Pulmonary artery endothelial cell (primary cell): ENCODE measurements around the gene GCSH. TPM values are rescaled to one million over a fixed set of nuclear protein-coding genes. Genes with fewer than 3 reads are reported as not detected.
A peak's percentile ranks its signal among the peaks of the same experiment; 100 is the strongest.

Experiments used
- DNase-seq: peaks from one replicate; pipeline ENCODE4 v3.0.0-alpha.2; 2011; ENCODE audit warnings: low read depth, low spot score
- total RNA-seq: library from RNA; depleted of rRNA; stranded (reverse); fragments of >200 nt; gene quantifications from 2 replicates; pipeline ENCODE4 v1.2.3, GENCODE V29; 2014

Gene GCSH
- total RNA-seq, 1 donor from 2014 or later, result 16.2 TPM

DNA sequence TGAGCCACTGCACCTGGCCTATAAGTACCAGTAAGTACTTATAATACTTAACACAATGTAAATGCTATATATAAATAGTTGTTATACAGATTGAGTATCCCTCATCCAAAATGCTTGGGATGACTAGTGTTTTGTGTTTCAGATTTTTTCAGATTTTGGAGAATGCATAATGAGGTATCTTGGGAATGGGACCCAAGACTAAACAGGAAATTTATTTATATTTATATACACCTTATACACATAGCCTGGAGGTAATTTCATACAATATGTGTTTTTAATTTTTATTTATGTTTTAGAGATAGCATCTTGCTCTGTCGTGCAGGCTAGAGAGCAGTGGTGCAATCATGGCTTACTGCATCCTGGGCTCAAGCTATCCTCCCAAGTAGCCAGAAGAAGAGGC is 9.8 kb upstream of the GCSH start:
- no peak for DNase-seq

DNA sequence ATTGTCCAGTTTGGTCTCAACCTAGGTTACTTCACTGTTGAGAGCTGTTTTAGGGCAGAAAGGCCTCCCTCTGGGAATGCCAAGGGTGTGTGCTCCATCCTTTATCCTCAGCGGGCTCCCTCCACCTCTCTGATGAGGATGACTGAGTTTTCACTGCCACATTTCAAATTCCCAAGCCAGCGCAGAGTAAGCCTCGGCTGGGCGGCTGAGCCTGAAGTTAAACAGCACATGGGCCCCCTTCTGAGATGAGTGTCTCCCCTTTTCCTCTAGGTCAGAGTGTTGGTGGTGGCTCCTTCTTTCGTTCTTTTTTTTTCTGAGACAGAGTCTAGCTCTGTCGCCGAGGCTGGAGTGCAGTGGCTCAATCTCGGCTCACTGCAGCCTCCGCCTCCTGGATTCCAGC is 5.5 kb upstream of the GCSH start:
- no peak for DNase-seq

DNA sequence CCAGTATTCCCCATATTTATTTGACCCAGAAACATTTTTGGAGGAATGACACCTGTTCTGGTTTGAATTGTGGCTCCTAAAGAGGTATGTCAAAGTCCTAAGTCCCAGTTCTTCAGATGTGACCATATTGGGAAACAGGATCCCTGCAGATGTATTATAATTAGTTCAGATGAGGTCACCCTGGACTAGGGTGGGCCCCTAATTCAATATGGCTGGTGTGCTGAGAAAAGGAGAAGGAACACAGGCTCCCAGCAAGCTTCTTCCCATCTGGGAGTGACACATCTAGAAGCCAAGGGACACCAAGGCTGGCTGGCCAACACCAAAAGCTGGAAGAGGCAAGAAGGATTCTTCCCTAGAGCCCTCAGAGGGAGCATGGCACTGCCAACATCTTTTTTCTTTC is 3.8 kb upstream of the GCSH start:
- DNase-seq, result no peak

DNA sequence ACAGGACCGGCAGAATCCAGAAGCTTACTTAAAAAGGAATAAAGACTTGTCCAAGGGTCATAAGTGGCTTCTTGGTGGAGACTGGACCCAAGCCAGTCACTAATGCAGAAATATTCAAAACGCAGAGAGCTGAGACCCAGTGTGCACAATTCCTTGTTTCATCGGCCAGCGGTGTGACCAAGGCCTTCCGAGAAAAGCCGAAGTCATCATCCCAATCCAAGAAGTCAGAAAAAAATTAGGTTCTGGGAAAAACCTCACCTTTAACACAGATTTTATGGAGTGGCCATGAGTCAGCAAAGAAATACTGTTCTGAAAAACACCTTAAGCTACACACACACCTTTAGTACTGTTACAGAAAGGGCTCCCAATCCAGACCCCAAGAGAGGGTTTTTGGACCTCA is 1.0 kb upstream of the GCSH start:
- no peak for DNase-seq

DNA sequence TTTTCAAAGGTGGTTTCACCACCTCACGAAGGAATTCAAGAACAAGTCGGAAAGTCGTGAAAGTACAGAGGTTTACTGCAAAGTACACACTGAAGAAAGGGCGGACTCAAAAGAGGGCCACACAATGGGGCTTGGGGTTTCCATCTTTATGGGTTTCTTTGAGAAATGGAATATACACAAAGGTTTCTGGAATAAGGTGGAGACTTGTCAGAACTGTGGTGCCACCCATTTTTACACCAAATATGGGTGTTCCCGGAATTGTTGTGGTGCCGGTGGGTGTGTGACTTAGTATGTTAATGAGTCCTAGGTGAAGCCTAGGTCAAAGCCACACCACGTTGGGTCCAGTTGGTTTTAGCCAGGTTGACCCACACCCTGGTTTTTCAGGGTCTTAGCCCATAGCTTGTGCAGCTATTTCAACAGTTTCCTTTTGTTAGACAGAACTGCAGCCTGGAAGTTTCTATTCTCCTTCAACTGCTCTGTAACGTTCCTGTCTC is 567 bp upstream of the GCSH start:
- no peak for DNase-seq

DNA sequence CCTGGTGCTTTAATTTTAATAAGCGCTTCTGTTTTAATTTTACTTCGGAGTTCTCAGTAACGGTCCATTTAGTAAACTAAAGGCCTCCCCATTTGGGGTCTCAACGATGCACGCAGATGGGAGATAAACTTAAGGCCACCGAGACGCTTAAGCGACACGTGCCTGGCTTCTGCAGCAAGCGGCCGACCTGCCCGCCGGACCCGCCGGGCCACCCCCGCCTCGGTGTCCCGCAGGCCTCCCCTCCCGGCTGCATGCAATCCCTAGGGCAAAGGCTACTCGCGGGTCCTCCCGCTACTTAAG is 592 bp downstream of the GCSH start:
- no peak for DNase-seq

DNA sequence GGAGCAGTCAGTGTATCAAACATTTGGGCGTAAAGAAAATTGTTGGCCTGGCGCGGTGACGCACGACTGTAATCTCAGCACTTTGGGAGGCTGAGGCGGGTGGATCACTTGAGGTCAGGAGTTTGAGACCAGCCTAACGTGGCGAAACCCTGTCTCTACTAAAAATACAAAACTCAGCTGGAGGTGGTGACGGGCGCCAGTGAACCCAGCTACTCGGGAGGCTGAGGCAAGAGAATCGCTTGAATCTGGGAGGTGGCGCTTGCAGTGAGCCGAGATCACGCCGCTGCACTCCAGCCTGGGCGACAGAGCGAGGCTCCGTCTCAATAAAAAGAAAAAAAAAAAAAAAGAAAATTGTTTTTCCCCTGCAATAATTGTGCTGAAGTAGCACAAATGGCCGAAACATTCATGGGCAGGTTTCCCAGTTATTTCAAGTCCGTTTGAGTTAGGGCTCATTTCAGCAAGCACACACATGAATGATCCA is 1.4 kb downstream of the GCSH start:
- DNase-seq, result no peak

DNA sequence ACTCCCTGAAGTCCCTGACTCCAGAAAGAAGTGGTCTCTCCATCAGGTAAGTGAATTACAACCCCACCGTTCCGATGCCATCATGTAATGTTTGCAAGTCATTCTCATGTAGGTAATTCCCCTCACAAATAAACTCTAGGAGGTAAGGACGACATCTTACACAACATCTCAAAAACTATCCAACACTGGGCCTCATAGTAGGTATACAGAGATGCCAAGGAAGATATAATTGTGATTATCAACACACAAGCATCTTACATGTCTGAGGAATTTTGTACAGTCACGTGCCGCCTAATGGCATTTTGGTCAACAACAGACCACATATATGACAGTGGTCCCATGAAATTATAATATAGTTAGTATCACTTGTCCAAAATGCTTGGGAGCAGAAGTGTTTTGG is 7.4 kb downstream of the GCSH start:
- no peak for DNase-seq

DNA sequence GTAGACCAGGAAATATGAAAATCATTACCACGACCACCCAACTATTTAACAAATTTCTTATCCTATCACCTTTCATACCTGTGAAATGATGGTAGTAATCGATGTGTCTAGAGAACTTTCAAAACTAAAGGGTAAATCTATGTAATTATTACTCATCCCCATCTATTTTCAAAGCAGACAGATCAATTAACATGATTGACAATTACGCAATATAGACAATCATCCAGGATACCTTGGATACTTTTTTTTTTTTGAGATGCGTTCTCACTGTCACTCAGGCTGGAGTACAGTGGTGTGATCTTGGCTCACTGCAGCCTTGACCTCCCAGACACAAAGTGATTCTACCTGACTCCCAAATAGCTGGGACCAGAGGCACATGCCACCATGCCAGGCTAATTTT is 15.2 kb downstream of the GCSH start:
- no peak for DNase-seq

DNA sequence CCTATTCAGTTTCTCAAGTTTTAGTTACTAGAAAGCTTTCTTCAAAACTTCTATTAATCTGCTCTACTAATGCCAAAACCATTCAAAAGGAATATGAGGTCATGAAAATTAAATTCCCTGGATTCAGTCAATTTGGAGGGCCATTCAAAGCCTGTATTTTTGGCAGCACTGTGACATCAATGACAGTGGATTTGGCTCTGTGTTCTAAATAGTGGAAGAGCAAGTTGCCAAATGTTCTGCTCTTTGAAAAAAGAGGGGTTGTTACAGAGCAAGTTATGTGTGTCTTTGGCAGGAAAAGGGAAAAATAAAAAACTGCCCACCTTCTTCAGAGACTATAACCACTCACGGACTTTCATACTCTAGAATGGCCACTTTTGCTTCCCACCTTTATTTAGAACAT is 16.0 kb downstream of the GCSH start:
- DNase-seq, result no peak

DNA sequence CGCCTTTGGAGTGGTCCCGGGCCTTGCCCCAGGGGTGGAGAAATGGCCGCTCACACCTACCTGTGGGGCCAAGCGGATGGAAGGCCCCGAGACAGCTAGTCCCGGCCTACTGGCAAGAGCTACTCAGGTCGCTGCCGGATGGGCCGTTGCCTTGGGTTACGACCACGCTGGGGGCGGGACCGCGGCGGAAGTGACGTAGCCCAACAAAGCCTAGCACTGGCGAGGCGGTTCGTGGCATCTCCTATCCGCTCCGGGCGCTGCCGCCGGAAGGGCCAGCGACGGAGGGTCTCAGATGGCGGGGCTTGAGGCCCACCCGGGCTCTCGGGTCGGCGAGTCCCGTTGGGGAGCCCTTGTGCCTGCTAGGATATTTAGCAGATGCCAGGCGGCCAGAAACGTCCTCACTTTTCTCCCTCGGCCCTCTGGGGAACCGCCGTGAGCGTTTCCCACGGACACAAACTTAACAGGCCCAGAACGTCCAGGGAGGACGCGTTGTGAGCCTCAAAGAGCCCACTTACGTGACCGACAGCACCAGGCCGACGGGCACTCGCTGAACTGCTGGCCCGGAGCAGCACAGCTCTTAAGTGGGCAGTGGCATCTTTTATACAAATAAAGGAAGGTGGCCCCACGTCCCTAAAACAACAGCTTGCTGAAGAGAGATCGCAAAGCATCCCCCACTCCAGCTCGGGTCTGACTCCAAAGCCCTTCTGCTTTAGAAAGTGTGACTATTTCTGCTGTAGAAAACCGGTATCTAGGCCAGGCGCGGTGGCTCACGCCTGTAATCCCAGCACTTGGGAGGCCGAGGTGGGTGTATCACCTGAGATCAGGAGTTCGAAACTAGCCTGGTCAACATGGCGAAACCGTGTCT is 18.9 kb downstream of the GCSH start, which contains the start of gene C16orf46:
C16orf46 (minus strand) TSS at position 163 of the 865 bp plus-strand sequence. CDS start 13,283 bp downstream, outside the sequence.
- peak; percentile 82 for DNase-seq

DNA sequence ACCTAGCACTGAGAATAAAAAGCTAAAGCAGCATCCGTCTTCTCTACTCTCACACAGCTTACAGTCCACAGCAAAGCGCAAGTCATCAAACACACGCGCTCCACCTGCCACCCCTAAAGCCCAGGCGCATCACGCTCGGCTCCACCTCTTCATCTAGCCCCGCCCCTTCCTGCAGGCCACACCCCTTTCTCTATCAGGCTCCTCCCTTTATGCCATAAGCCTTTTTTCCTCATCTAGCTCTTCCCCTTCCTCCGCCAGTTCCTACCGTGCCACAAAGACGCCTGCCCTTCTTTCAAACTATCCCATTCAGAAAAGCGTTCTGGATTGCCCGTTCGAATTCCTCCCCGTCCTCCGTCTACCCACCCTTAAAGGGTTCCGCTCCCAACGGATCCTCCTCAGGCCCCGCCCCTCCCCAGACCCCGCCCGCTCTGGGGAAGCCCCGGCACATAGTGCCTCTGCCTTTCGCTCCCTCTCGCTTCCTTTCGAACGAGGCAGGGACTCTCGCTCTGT is 19.6 kb downstream of the GCSH start:
- DNase-seq, result peak; percentile 40

DNA sequence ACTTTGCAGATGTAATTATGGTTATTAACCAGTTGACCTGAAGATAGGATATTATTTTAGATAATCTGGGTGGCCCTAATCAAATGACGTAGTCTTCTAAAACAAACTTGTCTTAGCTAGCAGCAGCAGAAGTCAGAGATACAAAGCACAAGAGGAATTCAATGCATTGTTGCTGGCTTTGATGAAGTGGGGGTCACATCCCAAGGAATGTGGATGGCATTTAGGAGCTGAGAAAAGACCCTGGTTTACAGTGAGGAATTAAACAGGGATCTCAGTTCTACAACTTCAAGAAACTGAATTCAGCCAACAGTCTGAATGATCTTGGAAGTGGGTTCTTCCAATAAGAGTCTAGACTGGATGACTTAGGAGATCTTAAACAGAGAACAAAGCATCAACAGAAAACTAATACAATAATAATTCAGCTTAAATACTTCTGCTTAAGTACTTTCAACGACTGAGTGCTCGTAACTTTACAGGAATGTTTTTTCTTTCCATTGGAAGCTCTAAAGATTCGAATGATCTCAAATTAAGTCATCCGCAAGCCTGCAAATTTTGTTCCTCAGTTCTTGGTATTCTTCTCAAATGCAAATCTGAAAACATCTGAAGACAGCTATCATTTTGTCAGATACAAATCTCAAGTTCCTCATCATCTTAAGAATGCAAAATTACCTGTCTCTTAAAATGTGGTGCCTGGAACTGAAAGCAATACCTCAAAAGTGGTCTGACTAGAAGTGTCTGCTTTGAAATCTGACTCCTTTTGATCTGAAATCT is 22.4 kb downstream of the GCSH start:
- DNase-seq, result no peak

DNA sequence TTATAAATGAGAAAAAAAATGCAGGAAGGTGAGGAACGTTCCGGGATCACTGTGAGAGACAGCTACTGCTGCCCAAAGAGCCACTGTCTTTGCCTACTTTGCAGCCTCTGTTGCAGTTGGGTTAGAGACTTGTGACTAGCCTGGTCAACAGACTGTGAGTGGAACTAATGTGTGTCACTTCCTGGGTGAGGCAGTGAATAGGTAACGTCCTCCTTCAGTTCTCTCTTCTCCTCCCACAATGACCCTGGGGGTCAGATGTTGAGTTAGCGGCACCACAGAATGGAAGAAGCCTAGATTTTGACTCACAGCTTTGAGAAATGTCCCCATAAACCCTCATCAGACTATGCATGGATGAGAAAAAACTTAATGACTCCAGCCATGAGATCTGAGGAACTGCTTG is 24.4 kb downstream of the GCSH start:
- no peak for DNase-seq

DNA sequence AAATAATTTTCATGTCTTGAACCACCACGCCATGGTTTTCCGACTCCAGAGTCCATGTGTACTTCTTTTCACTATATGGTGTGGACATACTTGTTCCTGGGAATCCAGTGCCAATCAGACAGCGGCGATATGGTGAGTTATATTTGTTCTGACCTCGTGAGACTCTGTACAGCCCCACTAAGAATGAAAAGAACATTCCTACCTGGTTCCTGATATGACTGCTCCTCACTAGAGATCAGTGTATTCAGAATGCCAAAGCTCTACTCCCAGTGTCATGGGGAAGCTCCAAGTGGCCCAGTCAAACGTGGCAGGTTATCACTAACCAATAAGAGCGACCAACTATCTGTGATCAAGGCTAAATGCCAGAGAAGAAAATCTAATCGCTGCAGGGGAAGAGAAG is 25.2 kb downstream of the GCSH start:
- no peak for DNase-seq

DNA sequence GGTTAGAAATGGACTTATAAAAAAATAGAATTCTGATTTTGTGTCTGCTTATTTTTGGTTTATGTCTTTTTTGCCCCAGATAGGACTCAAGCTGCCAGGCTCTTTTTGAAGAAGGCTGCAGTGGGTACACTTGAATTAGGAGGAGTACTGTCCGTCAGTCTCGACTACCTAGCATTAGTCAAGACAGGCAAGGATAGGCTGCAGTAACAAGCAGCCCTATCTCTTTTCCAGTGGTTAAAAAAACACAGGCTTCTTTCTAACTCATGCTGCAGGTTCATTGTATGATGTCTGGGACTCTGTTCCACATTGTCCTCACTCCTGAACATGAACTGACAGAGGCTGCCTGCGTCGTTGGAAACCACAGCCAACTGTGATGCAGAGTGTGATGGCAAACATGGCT is 27.1 kb downstream of the GCSH start:
- no peak for DNase-seq

DNA sequence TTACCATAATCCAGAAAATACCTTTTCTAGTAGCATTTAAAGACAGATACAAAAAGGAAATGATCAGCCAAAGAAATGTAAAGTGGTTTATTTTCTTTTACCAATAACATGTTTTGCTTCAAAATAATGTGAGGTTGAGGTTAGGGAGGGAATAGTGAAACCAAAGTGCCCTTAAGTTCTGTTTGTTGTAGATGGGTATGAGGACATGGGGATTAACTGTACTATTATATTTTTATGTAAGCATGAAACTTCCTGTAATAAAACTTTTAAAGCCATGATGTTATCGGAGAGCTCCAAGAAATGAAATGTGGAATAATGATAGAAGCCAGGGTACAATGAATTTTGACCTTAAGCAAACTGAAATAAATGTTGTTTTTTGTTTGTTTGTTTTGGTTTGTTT is 29.0 kb downstream of the GCSH start:
- DNase-seq, result no peak

DNA sequence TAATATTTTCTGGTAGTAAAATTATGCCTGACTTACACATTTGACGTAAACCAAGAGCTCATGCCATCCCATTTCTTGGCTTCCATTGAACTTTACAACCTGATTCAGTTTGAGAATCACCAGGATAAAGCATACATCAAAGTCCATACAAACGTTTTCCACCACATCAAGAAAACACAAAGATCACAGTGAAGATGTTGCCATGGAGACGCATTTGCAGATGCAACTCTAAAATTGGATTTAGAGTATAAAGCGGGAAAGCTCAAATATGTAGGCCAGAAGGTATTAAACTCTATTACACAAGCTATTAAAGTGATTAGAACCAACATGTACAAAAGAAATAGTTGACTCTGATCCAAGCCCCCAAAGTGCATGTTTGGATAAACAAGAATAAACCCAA is 29.5 kb downstream of the GCSH start:
- DNase-seq, result no peak

DNA sequence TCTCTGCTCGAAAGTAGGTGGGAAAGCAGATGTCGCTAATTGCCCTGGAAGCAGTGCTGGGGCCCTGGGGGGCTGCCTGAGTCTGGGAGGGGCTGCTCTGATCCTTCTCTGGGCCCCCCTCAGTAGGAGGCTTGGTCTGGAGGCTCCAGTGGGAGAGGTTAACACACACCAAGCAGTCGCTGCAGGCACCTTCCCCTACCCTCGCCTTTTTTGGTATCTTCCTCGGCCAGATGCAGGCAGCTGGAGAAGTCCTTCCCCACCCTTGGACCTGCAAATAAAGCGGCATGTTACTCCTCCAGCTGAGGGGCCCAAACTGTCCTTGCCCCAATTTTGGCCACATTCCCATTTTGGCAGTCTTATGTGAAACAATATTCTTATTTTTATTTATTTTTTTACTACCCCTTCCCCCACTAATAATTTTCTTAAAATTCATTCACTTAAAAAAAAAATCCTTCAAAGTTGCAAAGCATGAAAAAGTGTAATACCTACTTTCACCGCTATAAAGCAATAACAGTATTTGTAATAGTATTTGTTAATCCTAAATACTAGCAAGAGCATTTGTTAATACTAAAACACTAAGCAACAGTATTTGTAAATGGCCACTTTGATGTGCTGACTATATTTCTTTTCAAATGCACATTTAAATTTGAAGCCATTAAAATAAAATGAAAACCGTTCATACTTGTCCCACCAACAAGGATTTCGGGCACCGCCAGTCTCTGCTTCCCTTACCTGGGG is 34.2 kb downstream of the GCSH start:
- DNase-seq, result no peak

DNA sequence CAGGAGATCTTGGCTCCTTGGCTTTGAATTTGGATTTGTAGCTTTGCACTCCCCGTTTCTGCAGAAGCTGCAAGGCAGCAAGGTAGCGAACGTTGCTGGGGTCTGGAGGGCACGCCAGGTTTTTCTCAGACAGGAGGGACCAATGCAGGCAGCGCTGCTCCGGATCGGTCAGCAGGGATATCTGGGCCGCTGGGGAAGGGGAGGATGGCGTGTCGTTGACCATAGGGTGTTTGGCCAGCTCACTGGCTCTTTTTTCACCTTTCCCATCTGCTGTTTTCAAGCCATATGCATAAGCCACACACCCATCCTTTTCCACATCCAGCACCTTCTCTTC is 34.9 kb downstream of the GCSH start:
- no peak for DNase-seq

DNA sequence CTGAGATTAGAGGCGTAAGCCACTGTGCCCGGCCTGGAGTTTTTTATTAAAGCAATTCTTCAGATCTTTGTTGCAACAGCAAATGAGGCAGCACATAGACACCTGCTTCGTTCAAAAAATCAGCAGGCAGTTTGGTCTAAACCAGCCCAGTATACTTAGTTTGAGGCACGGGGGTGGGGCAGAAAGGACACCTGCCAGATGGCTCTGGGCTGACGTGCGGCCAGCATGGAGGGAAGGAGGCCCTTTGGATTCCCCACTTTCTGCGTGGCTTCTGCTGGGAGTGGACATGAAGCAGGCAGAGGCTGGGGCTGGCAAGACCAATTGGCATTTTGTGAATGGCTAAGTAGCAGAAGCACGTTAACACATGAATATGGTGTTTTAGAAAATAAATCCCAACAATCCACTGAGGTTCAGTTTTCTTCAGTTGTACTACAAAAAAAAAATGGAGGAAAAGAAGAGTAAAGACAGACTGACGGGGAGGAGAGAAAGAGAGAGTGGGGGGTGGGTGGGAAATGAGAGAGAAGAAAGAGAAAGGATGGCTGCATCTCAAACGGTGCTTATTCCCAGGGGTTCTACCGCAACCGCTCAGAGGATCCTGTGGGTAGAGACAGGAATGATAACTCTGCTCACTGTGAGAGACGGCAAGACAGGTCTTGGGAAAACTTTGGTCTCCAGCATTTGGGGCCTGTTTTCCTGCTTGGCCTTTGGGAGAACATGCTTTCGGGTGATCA is 35.5 kb downstream of the GCSH start:
- no peak for DNase-seq
